Measurements from ENCODE around the gene CLEC19A. TPM values are rescaled to one million over a fixed set of nuclear protein-coding genes. Genes with fewer than 3 reads are reported as not detected.

CLEC19A gene
- total RNA-seq, 2 experiments from 2014 or later: not detected

DNA sequence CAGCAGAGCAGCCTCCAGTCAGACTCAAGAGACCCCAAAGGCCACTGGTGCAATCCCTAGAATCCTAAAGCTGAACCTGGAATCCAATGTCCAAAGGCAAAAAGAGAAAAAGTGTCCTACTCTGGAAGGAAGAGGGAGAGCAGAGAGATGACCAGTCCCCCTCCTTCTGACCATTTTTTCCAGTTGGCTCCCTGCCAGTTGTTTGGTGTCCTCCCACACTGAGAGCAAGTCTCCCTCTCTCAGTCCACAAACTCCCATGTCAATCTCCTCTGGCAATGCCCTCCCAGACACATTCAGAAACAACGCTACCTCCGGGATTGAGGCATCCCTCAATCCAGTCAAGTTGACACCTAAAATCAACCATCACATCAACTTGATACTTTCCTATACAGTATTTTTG, 4.3 kb upstream of the CLEC19A start:
- no peak for TF ChIP-seq EZH2phosphoT487 (IDR thresholded peaks at IDR 0.05; ENCODE audit: borderline replicate concordance, low read depth, low read length)
- TF ChIP-seq, protein P1, sequence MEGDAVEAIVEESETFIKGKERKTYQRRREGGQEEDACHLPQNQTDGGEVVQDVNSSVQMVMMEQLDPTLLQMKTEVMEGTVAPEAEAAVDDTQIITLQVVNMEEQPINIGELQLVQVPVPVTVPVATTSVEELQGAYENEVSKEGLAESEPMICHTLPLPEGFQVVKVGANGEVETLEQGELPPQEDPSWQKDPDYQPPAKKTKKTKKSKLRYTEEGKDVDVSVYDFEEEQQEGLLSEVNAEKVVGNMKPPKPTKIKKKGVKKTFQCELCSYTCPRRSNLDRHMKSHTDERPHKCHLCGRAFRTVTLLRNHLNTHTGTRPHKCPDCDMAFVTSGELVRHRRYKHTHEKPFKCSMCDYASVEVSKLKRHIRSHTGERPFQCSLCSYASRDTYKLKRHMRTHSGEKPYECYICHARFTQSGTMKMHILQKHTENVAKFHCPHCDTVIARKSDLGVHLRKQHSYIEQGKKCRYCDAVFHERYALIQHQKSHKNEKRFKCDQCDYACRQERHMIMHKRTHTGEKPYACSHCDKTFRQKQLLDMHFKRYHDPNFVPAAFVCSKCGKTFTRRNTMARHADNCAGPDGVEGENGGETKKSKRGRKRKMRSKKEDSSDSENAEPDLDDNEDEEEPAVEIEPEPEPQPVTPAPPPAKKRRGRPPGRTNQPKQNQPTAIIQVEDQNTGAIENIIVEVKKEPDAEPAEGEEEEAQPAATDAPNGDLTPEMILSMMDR (conservative IDR thresholded peaks at IDR 0.05; ENCODE audit: low read length): no peak
- H3K79me2 ChIP-seq (ENCODE audit: insufficient read depth, low read depth, low read length): no peaks in the 10 kb centered on the region
- H3K27ac ChIP-seq (ENCODE audit: low read depth, low read length, poor library complexity, severe bottlenecking): no peak overlapping the region
- ChIA-PET POLR2A (no interaction called here), CTCF (ENCODE audit: unreplicated experiment) (no interaction called here)
- H3K4me3 ChIP-seq (ENCODE audit: low read depth, low read length, poor library complexity, severe bottlenecking): no peak overlapping the region
- no peak overlapping the region for H2AFZ ChIP-seq (ENCODE audit: low read length)
- no peaks in the 10 kb centered on the region for H3K36me3 ChIP-seq (ENCODE audit: insufficient read depth, low read length)
- H3K4me2 ChIP-seq (ENCODE audit: low read length): no peak overlapping the region
- no peaks in the 10 kb centered on the region for H4K20me1 ChIP-seq (ENCODE audit: insufficient read depth, low read length)
- no TSS peak for BruUV-seq (replicated peaks)
- no peak for DNase-seq (ENCODE audit: low spot score)
- intact Hi-C loops (cut with micrococcal nuclease; ENCODE audit: unreplicated experiment): no loop called here
- H3K4me1 ChIP-seq (ENCODE audit: insufficient read depth, low read length, poor library complexity, severe bottlenecking): no peaks in the 10 kb centered on the region
- no peaks in the 10 kb centered on the region for H3K9me3 ChIP-seq (ENCODE audit: low read length)
- H3K9me2 ChIP-seq (ENCODE audit: insufficient read depth, low read length): no peaks in the 10 kb centered on the region

DNA sequence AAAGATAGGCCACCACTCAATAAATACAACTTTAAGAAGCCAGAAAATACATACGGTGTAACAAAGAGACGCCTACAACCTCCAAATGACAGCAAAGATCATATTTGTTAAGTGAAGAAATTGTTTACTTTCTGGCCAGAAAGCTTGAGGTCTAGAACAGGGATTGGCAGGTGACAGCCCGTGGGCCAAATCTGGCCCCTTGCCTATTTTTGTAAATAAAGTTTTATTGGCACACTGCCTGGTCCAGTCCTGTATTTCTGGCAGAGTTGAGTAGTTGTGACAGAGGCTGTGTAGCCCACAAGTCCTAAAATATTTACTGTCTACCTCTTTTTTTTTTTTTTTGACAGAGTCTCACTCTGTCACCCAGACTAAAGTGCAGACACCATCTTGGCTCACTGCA, 3.4 kb upstream of the CLEC19A start:
- H3K27ac ChIP-seq (ENCODE audit: low read depth, low read length, poor library complexity, severe bottlenecking): no peak overlapping the region
- H3K4me3 ChIP-seq (ENCODE audit: low read depth, low read length, poor library complexity, severe bottlenecking): no peak overlapping the region
- no peaks in the 10 kb centered on the region for H3K36me3 ChIP-seq (ENCODE audit: insufficient read depth, low read length)
- ChIA-PET POLR2A (no interaction called here), CTCF (ENCODE audit: unreplicated experiment) (no interaction called here)
- TF ChIP-seq, protein P1 (conservative IDR thresholded peaks at IDR 0.05; ENCODE audit: low read length): no peak
- intact Hi-C loops (cut with micrococcal nuclease; ENCODE audit: unreplicated experiment): no loop called here
- no peaks in the 10 kb centered on the region for H3K79me2 ChIP-seq (ENCODE audit: insufficient read depth, low read depth, low read length)
- no TSS peak for BruUV-seq (replicated peaks)
- H4K20me1 ChIP-seq (ENCODE audit: insufficient read depth, low read length): no peaks in the 10 kb centered on the region
- no peak for DNase-seq (ENCODE audit: low spot score)
- H3K9me3 ChIP-seq (ENCODE audit: low read length): no peaks in the 10 kb centered on the region
- no peak overlapping the region for H2AFZ ChIP-seq (ENCODE audit: low read length)
- H3K4me1 ChIP-seq (ENCODE audit: insufficient read depth, low read length, poor library complexity, severe bottlenecking): no peaks in the 10 kb centered on the region
- no peaks in the 10 kb centered on the region for H3K9me2 ChIP-seq (ENCODE audit: insufficient read depth, low read length)
- no peak overlapping the region for H3K4me2 ChIP-seq (ENCODE audit: low read length)

DNA sequence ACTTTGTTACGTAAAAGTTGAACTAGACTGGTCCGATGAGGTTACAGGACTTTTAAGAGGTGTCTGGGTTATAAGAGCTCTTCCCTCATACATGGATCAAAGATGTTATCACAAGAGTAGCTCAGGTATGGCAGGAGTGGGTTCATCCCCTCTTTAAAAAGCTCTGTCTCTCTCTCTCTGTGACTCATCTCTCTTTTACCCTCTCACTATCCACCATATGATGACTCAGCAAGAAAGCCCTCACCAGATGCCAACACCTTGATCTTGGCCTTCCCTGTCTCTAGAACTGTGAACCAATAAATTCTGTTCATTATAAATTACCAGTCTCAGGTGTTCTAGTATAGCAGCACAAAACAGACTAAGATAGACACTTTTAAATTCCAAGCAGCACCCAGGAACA, 1.9 kb upstream of the CLEC19A start:
- no peak overlapping the region for H3K4me2 ChIP-seq (ENCODE audit: low read length)
- no peaks in the 10 kb centered on the region for H3K36me3 ChIP-seq (ENCODE audit: insufficient read depth, low read length)
- POLR2A ChIA-PET: interaction anchor here (0.6 to 0.7 kb wide), 2 partner anchors 189 to 204 kb away, joined by 3 read pairs; no protein-coding TSS in a partner anchor
- no peaks in the 10 kb centered on the region for H3K9me3 ChIP-seq (ENCODE audit: low read length)
- intact Hi-C loops (cut with micrococcal nuclease; ENCODE audit: unreplicated experiment): no loop called here
- CTCF ChIA-PET (ENCODE audit: unreplicated experiment): no interaction called here
- BruUV-seq (replicated peaks): no TSS peak
- no peaks in the 10 kb centered on the region for H3K9me2 ChIP-seq (ENCODE audit: insufficient read depth, low read length)
- no peak overlapping the region for H3K27ac ChIP-seq (ENCODE audit: low read depth, low read length, poor library complexity, severe bottlenecking)
- H3K79me2 ChIP-seq (ENCODE audit: insufficient read depth, low read depth, low read length): no peaks in the 10 kb centered on the region
- H4K20me1 ChIP-seq (ENCODE audit: insufficient read depth, low read length): no peaks in the 10 kb centered on the region
- H3K4me1 ChIP-seq (ENCODE audit: insufficient read depth, low read length, poor library complexity, severe bottlenecking): no peaks in the 10 kb centered on the region
- no peak overlapping the region for H2AFZ ChIP-seq (ENCODE audit: low read length)
- H3K4me3 ChIP-seq (ENCODE audit: low read depth, low read length, poor library complexity, severe bottlenecking): no peak overlapping the region
- TF ChIP-seq, protein P1 (conservative IDR thresholded peaks at IDR 0.05; ENCODE audit: low read length): no peak
- TF ChIP-seq EZH2phosphoT487 (IDR thresholded peaks at IDR 0.05; ENCODE audit: borderline replicate concordance, low read depth, low read length): no peak
- DNase-seq (ENCODE audit: low spot score): no peak

Measured in OCI-LY7 (cell line).